HG03575 (cell line): ENCODE results near the gene TTC24.
"Not testable (repeated sequence)": the region's sequence is repeated elsewhere in the genome, so short reads cannot be mapped to it uniquely, and the experiment has no call there.

Experiments
- ATAC-seq: cut with Tn5 transposase; IDR thresholded peaks from one replicate; pipeline ENCODE4 v1.9.1; 2021; ENCODE audit not compliant: unreplicated experiment, insufficient number of reproducible peaks, low FRiP score; ENCODE audit errors: extremely low read depth

Gene TTC24

DNA sequence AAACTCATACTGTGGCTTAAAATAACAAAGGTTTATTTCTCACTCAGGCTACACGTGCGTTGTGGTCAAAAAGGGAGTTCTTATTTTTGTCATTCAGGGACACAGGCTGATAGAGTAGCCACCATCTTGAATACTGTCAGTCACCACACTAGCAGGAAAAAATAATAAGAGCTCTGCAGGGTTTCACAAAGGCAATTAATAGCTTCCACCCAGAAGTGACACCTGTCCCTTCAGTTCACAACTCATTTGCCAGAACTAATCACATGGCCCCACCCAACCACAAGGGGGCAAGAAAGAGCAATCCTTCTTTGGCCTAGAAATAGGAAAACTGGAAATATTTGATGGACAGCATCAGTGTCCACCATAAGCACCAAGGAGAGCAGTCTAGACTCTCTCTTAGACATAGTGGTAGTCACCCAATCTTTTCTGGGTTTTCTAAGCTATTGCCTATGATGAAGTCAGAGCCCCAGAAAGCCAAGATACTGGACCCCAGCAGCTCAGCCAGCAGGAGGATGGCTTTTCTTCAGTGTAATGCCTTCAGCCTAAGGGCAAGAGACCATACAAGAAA is 47.9 kb downstream of the TTC24 start:
- no peak for ATAC-seq

DNA sequence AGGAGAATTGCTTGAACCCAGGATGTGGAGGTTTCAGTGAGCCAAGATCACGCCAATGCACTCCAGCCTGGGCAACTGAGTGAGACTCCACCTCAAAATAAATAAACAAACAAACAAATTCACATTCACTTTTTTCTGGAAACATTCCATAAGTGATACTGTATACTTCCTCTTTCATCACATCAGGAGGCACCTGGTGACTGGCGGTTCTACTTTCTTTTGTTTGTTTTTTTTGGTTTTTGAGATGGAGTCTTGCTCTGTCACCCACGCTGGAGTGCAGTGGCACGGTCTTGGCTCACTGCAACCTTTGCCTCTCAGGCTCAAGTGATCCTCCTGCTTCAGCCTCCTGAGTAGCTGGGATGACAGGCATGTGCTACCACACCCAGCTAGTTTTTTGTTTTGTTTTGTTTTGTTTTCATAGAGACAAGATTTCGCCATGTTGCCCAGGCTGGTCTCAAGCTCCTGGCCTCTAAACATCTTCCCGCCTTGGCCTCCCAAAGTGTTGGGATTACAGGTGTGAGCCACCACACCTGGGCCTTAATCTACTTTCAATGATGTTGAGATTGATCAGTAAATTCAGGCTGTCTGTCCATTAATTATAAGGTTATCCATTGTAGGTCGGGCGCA is 50.4 kb downstream of the TTC24 start:
- no peak for ATAC-seq

DNA sequence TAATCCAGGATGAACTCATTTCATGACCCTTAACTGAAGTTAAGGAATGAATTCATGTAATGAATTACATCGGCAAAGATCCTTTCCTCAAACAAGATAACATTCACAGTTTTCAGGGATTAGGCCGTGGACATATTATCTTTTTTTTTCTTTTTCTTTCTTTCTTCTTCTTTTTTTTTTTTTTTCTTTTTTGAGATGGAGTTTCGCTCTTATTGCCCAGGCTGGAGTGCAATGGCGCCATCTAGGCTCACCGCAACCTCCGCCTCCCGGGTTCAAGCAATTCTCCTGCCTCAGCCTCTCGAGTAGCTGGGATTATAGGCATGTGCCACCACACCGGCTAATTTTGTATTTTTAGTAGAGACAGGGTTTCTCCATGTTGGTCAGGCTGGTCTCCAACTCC is 51.6 kb downstream of the TTC24 start:
- not testable (repeated sequence) for ATAC-seq

GRCh38 chr1:156632355-156632754 is 52.8 kb downstream of the TTC24 start:
- no peak for ATAC-seq
